ENCODE measurements around the gene CEP162. TPM values are rescaled to one million over a fixed set of nuclear protein-coding genes. Genes with fewer than 3 reads are reported as not detected.
A peak's percentile ranks its signal among the peaks of the same experiment; 100 is the strongest.
"Not testable (repeated sequence)": the region's sequence is repeated elsewhere in the genome, so short reads cannot be mapped to it uniquely, and the experiment has no call there.

The CEP162 gene
- total and polyA plus RNA-seq, 10 of the 15 experiments (the other 5 are each of a cell fraction or from before 2014, with no cell fraction given) = 2.7 to 7.9 (median 4.5) TPM

- H3K9me3 ChIP-seq (replicated peaks; ENCODE audit: control insufficient read depth, insufficient read depth, low read length) = no peaks in the 10 kb centered on the region; the same call in 2 of the 3 replicates
- ChIA-PET RAD21 (ENCODE audit: unreplicated experiment) (no interaction called here), CTCF (interaction anchor here (1.6 kb wide), 1 partner anchor 9 kb away, joined by 3 read pairs; no protein-coding TSS in a partner anchor), SMC1A (ENCODE audit: uncharacterized antibody, unreplicated experiment) (no interaction called here), POLR2A (no interaction called here)
- no peak overlapping the region for H3K4me2 ChIP-seq (ENCODE audit: control insufficient read depth, insufficient read depth)
- TF ChIP-seq ZNF384 (IDR thresholded peaks at IDR 0.05; ENCODE audit: borderline replicate concordance, low read depth, low read length) (no peak), ZNF622 (IDR thresholded peaks at IDR 0.05) (no peak)
- peak; percentile 68 for ATAC-seq
- H3K79me2 ChIP-seq (ENCODE audit: control insufficient read depth, insufficient read depth, low read length) = no peaks in the 10 kb centered on the region
- no peak overlapping the region for H3K4me3 ChIP-seq
- H3K9ac ChIP-seq (ENCODE audit: control insufficient read depth, insufficient read depth, low read length) = no peak overlapping the region
- no peak for FAIRE-seq
- DNase-seq (ENCODE audit: low read depth, low spot score) = no peak
- H3K27ac ChIP-seq (ENCODE audit: control insufficient read depth, insufficient read depth) = no peak overlapping the region
- H3K4me1 ChIP-seq (ENCODE audit: control insufficient read depth, insufficient read depth, low read length) = no peaks in the 10 kb centered on the region
- in situ Hi-C loops (cut with MboI) (no loop called here), intact Hi-C loops (cut with micrococcal nuclease; ENCODE audit: unreplicated experiment) (no loop called here)
- H2AFZ ChIP-seq (ENCODE audit: control insufficient read depth, low read depth, low read length) = no peak overlapping the region
- no peaks in the 10 kb centered on the region for H3K36me3 ChIP-seq (ENCODE audit: control insufficient read depth in 2 of 2, insufficient read depth in 2 of 2, low read length in 1 of 2)
- 75% methylated on average over 5 of the region's 5 CpGs for WGBS (ENCODE audit: insufficient coverage, insufficient replicate concordance, low lambda C conversion rate, missing lambda C conversion rate)
- no TSS peak for BruUV-seq (replicated peaks)
- no peaks in the 10 kb centered on the region for H4K20me1 ChIP-seq (ENCODE audit: control insufficient read depth, insufficient read depth)
- H3K27me3 ChIP-seq (replicated peaks in 1 of 2; ENCODE audit: control insufficient read depth in 2 of 2, insufficient read depth in 2 of 2, low read length in 1 of 2) = no peaks in the 10 kb centered on the region
Measured at GRCh38 chr6:84118191-84118590, 109.3 kb downstream of the CEP162 start.

GRCh38 chr6:84114933-84115594, 112.4 kb downstream of the CEP162 start:
- ATAC-seq; H3K9ac ChIP-seq (ENCODE audit: control insufficient read depth, insufficient read depth, low read length); RAD21 ChIA-PET (ENCODE audit: unreplicated experiment); BruUV-seq (replicated peaks); H4K20me1 ChIP-seq (ENCODE audit: control insufficient read depth, insufficient read depth); intact Hi-C loops (cut with micrococcal nuclease; ENCODE audit: unreplicated experiment); H3K36me3 ChIP-seq (ENCODE audit: control insufficient read depth in 2 of 2, insufficient read depth in 2 of 2, low read length in 1 of 2); H3K27me3 ChIP-seq (replicated peaks in 1 of 2; ENCODE audit: control insufficient read depth in 2 of 2, insufficient read depth in 2 of 2, low read length in 1 of 2); H3K27ac ChIP-seq (ENCODE audit: control insufficient read depth, insufficient read depth); H3K9me3 ChIP-seq (replicated peaks; ENCODE audit: control insufficient read depth, insufficient read depth, low read length); H3K79me2 ChIP-seq (ENCODE audit: control insufficient read depth, insufficient read depth, low read length); FAIRE-seq; H3K4me2 ChIP-seq (ENCODE audit: control insufficient read depth, insufficient read depth); POLR2A ChIA-PET; H3K4me3 ChIP-seq; in situ Hi-C loops (cut with MboI); DNase-seq (ENCODE audit: low read depth, low spot score); H3K4me1 ChIP-seq (ENCODE audit: control insufficient read depth, insufficient read depth, low read length); H2AFZ ChIP-seq (ENCODE audit: control insufficient read depth, low read depth, low read length): not testable (repeated sequence)
- 59% methylated on average over 8 of the region's 8 CpGs for WGBS (ENCODE audit: insufficient coverage, insufficient replicate concordance, low lambda C conversion rate, missing lambda C conversion rate)
- SMC1A ChIA-PET (ENCODE audit: uncharacterized antibody, unreplicated experiment) = interaction anchor here (0.9 kb wide), 1 partner anchor 18 kb away, joined by 3 read pairs; no protein-coding TSS in a partner anchor
- CTCF ChIA-PET = interaction anchor here (1.2 kb wide), 1 partner anchor 24 kb away, joined by 3 read pairs; no protein-coding TSS in a partner anchor
